ENCODE measurements around the gene DTX2. TPM values are rescaled to one million over a fixed set of nuclear protein-coding genes. Genes with fewer than 3 reads are reported as not detected.
"Not testable (repeated sequence)": the region's sequence is repeated elsewhere in the genome, so short reads cannot be mapped to it uniquely, and the experiment has no call there.

The DTX2 gene
- total and polyA plus RNA-seq, 2 donors (not counting 1 experiment from before 2014, with no cell fraction given) = 36.4 to 66.9 TPM

DNA sequence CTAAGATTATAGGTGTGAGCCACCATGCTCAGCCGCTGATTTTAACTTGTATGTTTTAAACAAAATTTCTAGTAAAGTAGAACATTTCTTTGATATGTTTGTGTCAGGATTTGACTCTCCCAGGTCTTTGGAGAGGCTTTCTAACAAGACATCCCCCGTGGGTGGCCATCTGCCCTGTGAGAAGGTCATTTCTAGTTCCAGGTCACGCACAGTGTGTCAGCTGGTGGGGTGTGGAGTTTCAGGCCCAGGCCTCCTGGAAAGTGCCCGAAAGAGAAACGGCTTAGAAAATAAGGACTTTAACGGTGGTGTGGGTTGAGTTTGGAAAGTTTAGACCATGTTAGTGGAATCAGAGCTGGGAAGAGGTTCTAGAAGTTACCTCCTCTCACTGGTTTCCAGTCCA is 11.6 kb downstream of the DTX2 start:
- H3K27me3 ChIP-seq (replicated peaks in 1 of 4; ENCODE audit: control extremely low read depth in 1 of 4, control insufficient read depth in 3 of 4, insufficient read depth in 4 of 4, low read length in 3 of 4); H3K9ac ChIP-seq (ENCODE audit: low read length); H3K36me3 ChIP-seq (replicated peaks in 1 of 2; ENCODE audit: control extremely low read depth in 1 of 2, control insufficient read depth in 1 of 2, extremely low read depth in 1 of 2, insufficient read depth in 2 of 2, low read length in 1 of 2); H3K4me1 ChIP-seq (ENCODE audit: control insufficient read depth in 2 of 2, insufficient read depth in 2 of 2, low read length in 2 of 2); H3K4me2 ChIP-seq (replicated peaks; ENCODE audit: low read depth, low read length, poor library complexity, severe bottlenecking); DNase-seq; H3K4me3 Mint-ChIP-seq; H2AFZ ChIP-seq (ENCODE audit: insufficient read depth, low read depth, low read length, poor library complexity, severe bottlenecking); H4K20me1 ChIP-seq (ENCODE audit: control insufficient read depth, insufficient read depth, low read length, poor library complexity, severe bottlenecking); POLR2A ChIA-PET; H3K79me2 ChIP-seq (ENCODE audit: control insufficient read depth, insufficient read depth, low read length); H3K27ac Mint-ChIP-seq; H3K9me3 Mint-ChIP-seq (ENCODE audit: insufficient read depth); H3K9me3 ChIP-seq (ENCODE audit: control extremely low read depth in 1 of 3, control insufficient read depth in 2 of 3, insufficient read depth in 1 of 3, low read length in 2 of 3); CTCF ChIA-PET; H3K4me3 ChIP-seq (ENCODE audit: control extremely low read depth in 1 of 5, extremely low read depth in 1 of 5, insufficient read depth in 1 of 5, low read depth in 2 of 5, low read length in 4 of 5); H3K27ac ChIP-seq (ENCODE audit: low read length in 2 of 2); intact Hi-C loops (cut with micrococcal nuclease); H3K27me3 Mint-ChIP-seq; H3K4me1 Mint-ChIP-seq; ATAC-seq (ENCODE audit: low read depth): not testable (repeated sequence)
- no CpG with 5 or more reads among the region's 6 CpGs for WGBS (ENCODE audit: insufficient coverage)

- H3K4me3 Mint-ChIP-seq; H3K27ac Mint-ChIP-seq; H2AFZ ChIP-seq (ENCODE audit: insufficient read depth, low read depth, low read length, poor library complexity, severe bottlenecking); H3K9ac ChIP-seq (ENCODE audit: low read length); H3K27me3 ChIP-seq (replicated peaks in 1 of 4; ENCODE audit: control extremely low read depth in 1 of 4, control insufficient read depth in 3 of 4, insufficient read depth in 4 of 4, low read length in 3 of 4); H3K9me3 ChIP-seq (ENCODE audit: control extremely low read depth in 1 of 3, control insufficient read depth in 2 of 3, insufficient read depth in 1 of 3, low read length in 2 of 3); H3K27me3 Mint-ChIP-seq; H3K9me3 Mint-ChIP-seq (ENCODE audit: insufficient read depth); ATAC-seq (ENCODE audit: low read depth); H3K27ac ChIP-seq (ENCODE audit: low read length in 2 of 2); H3K4me1 Mint-ChIP-seq; intact Hi-C loops (cut with micrococcal nuclease); H3K4me3 ChIP-seq (ENCODE audit: control extremely low read depth in 1 of 5, extremely low read depth in 1 of 5, insufficient read depth in 1 of 5, low read depth in 2 of 5, low read length in 4 of 5); H4K20me1 ChIP-seq (ENCODE audit: control insufficient read depth, insufficient read depth, low read length, poor library complexity, severe bottlenecking); H3K79me2 ChIP-seq (ENCODE audit: control insufficient read depth, insufficient read depth, low read length); H3K36me3 ChIP-seq (replicated peaks in 1 of 2; ENCODE audit: control extremely low read depth in 1 of 2, control insufficient read depth in 1 of 2, extremely low read depth in 1 of 2, insufficient read depth in 2 of 2, low read length in 1 of 2); H3K4me2 ChIP-seq (replicated peaks; ENCODE audit: low read depth, low read length, poor library complexity, severe bottlenecking); DNase-seq; CTCF ChIA-PET; POLR2A ChIA-PET; H3K4me1 ChIP-seq (ENCODE audit: control insufficient read depth in 2 of 2, insufficient read depth in 2 of 2, low read length in 2 of 2): not testable (repeated sequence)
- no CpG with 5 or more reads among the region's 11 CpGs for WGBS (ENCODE audit: insufficient coverage)
Measured at GRCh38 chr7:76476280-76476679, 14.8 kb downstream of the DTX2 start.

DNA sequence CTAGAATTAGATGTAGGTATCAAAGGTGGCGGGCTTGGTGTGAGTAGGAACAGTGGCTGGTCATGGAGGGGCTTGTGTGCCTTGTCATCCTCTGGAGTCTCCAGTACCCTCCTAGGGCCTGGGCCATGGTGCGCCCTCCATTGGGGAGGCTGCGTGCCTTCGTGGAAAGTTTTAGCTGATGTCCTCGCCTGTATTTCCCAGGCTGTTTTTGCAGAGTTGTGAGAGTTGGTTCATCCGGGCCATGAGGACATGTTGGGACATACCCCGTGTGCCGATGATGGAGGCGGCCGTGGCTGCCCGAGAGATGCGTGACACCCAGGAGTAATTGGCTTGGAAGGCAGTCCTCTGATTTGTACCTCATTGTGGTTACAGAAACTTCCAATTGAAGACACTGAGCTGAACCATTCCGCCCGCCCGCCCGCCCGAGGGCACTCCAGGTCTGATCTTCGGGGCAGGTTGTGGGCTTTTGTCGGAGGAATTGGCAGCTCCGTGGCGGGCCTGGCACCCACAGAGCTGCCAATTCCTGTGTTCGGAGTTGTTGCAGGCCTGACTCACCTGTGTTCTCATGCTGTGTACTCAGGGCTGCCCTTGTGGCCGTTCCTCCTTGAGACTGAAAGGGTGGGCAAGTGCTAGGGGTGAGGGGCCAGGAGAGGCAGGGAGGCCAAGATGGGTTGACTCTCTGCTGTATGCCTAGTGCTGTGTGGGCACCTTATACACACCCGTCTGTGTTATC is 15.4 kb downstream of the DTX2 start:
- CTCF ChIA-PET; H3K27me3 Mint-ChIP-seq; intact Hi-C loops (cut with micrococcal nuclease); H3K4me3 ChIP-seq (ENCODE audit: control extremely low read depth in 1 of 5, extremely low read depth in 1 of 5, insufficient read depth in 1 of 5, low read depth in 2 of 5, low read length in 4 of 5); H3K9ac ChIP-seq (ENCODE audit: low read length); H3K79me2 ChIP-seq (ENCODE audit: control insufficient read depth, insufficient read depth, low read length); H3K4me1 Mint-ChIP-seq; H3K4me3 Mint-ChIP-seq; H3K27ac ChIP-seq (ENCODE audit: low read length in 2 of 2); H3K9me3 ChIP-seq (ENCODE audit: control extremely low read depth in 1 of 3, control insufficient read depth in 2 of 3, insufficient read depth in 1 of 3, low read length in 2 of 3); H3K27me3 ChIP-seq (replicated peaks in 1 of 4; ENCODE audit: control extremely low read depth in 1 of 4, control insufficient read depth in 3 of 4, insufficient read depth in 4 of 4, low read length in 3 of 4); H3K4me1 ChIP-seq (ENCODE audit: control insufficient read depth in 2 of 2, insufficient read depth in 2 of 2, low read length in 2 of 2); H3K36me3 ChIP-seq (replicated peaks in 1 of 2; ENCODE audit: control extremely low read depth in 1 of 2, control insufficient read depth in 1 of 2, extremely low read depth in 1 of 2, insufficient read depth in 2 of 2, low read length in 1 of 2); H2AFZ ChIP-seq (ENCODE audit: insufficient read depth, low read depth, low read length, poor library complexity, severe bottlenecking); DNase-seq; ATAC-seq (ENCODE audit: low read depth); H3K27ac Mint-ChIP-seq; H3K9me3 Mint-ChIP-seq (ENCODE audit: insufficient read depth); H3K4me2 ChIP-seq (replicated peaks; ENCODE audit: low read depth, low read length, poor library complexity, severe bottlenecking); H4K20me1 ChIP-seq (ENCODE audit: control insufficient read depth, insufficient read depth, low read length, poor library complexity, severe bottlenecking); POLR2A ChIA-PET: not testable (repeated sequence)
- 100% methylated on average over 5 of the region's 24 CpGs for WGBS (ENCODE audit: insufficient coverage)

DNA sequence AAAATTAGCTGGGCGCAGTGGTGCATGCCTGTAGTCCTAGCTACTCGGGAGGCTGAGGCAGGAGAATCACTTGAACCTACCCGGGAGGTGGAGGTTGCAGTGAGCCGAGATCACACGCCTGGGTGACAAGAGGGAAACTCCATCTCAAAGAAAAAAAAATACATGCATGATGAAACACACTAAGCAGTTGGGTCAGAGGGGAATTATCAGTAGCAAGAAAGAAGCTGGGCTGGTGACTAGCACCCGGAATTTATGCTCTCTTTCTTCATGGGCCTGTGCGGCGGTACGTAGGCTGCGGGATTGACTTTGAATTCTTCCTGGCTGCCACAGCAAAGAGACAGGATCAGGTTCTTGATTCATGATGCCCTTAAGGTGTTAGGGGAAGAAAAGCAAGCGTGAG is 18.1 kb downstream of the DTX2 start:
- intact Hi-C loops (cut with micrococcal nuclease); H3K4me3 ChIP-seq (ENCODE audit: control extremely low read depth in 1 of 5, extremely low read depth in 1 of 5, insufficient read depth in 1 of 5, low read depth in 2 of 5, low read length in 4 of 5); DNase-seq; H3K27ac ChIP-seq (ENCODE audit: low read length in 2 of 2); H3K4me2 ChIP-seq (replicated peaks; ENCODE audit: low read depth, low read length, poor library complexity, severe bottlenecking); H3K4me1 ChIP-seq (ENCODE audit: control insufficient read depth in 2 of 2, insufficient read depth in 2 of 2, low read length in 2 of 2); H3K79me2 ChIP-seq (ENCODE audit: control insufficient read depth, insufficient read depth, low read length); H3K27me3 ChIP-seq (replicated peaks in 1 of 4; ENCODE audit: control extremely low read depth in 1 of 4, control insufficient read depth in 3 of 4, insufficient read depth in 4 of 4, low read length in 3 of 4); POLR2A ChIA-PET; H3K27me3 Mint-ChIP-seq; H2AFZ ChIP-seq (ENCODE audit: insufficient read depth, low read depth, low read length, poor library complexity, severe bottlenecking); H3K4me1 Mint-ChIP-seq; ATAC-seq (ENCODE audit: low read depth); H3K9me3 ChIP-seq (ENCODE audit: control extremely low read depth in 1 of 3, control insufficient read depth in 2 of 3, insufficient read depth in 1 of 3, low read length in 2 of 3); H3K9me3 Mint-ChIP-seq (ENCODE audit: insufficient read depth); H3K9ac ChIP-seq (ENCODE audit: low read length); H3K4me3 Mint-ChIP-seq; H3K27ac Mint-ChIP-seq; H4K20me1 ChIP-seq (ENCODE audit: control insufficient read depth, insufficient read depth, low read length, poor library complexity, severe bottlenecking); CTCF ChIA-PET; H3K36me3 ChIP-seq (replicated peaks in 1 of 2; ENCODE audit: control extremely low read depth in 1 of 2, control insufficient read depth in 1 of 2, extremely low read depth in 1 of 2, insufficient read depth in 2 of 2, low read length in 1 of 2): not testable (repeated sequence)
- no CpG with 5 or more reads among the region's 11 CpGs for WGBS (ENCODE audit: insufficient coverage)

Measured in B cell (primary cell).